ENCODE data around the gene RALGPS2.

DNA sequence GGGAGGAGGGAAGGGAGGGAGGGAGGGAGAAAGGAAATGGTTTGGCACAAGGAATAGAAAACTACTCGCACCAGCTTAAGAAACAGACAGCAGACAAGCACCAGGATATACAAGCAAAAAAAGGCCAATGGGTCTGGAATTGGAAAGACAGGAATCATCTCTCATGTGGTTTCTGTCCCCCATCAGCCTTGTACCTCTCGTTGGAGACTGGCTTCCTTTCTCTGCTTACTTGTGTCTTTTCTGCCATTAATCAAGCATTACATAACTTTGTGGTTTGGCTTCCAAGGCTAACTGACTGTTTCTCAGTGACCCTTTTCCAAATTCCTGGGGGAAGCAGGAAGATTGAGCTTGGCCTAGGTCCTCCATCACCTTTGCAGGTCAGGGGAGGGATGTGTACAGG is 11.8 kb upstream of the RALGPS2 start:
- TF ChIP-seq, protein P1, sequence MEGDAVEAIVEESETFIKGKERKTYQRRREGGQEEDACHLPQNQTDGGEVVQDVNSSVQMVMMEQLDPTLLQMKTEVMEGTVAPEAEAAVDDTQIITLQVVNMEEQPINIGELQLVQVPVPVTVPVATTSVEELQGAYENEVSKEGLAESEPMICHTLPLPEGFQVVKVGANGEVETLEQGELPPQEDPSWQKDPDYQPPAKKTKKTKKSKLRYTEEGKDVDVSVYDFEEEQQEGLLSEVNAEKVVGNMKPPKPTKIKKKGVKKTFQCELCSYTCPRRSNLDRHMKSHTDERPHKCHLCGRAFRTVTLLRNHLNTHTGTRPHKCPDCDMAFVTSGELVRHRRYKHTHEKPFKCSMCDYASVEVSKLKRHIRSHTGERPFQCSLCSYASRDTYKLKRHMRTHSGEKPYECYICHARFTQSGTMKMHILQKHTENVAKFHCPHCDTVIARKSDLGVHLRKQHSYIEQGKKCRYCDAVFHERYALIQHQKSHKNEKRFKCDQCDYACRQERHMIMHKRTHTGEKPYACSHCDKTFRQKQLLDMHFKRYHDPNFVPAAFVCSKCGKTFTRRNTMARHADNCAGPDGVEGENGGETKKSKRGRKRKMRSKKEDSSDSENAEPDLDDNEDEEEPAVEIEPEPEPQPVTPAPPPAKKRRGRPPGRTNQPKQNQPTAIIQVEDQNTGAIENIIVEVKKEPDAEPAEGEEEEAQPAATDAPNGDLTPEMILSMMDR (IDR thresholded peaks at IDR 0.05; ENCODE audit: insufficient read depth, low read length, poor library complexity, severe bottlenecking): no peak
- TF ChIP-seq EZH2phosphoT487 (conservative IDR thresholded peaks at IDR 0.05; ENCODE audit: low read length): no peak

Measured in SU-DHL-6 (cell line).